GM21723 (cell line): ENCODE measurements around the gene SCD5.

Experiments used
- ATAC-seq: cut with Tn5 transposase; IDR thresholded peaks from one replicate; pipeline ENCODE4 v1.9.1; 2021; ENCODE audit warnings: mild to moderate bottlenecking, moderate library complexity; ENCODE audit not compliant: unreplicated experiment

The SCD5 gene

DNA sequence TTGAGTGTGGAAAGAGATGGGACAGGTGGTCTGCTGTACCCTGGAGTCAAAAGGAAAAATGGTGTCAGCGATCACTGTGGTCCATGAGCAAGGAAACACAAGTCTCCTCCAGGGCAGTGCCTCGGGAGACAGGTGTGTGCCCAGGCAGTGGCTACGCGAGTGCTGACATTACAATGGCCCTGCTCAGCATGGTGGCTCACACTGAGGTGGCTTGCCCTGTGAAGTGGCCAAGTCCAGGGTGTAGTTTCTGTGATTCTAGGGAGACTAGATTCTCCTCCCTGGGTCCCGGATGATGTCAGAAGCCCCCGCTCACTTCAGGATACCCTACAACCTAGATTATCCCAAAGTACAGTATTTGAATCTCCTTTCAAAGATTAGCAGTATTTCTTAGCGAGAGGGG, 192.0 kb downstream of the SCD5 start:
- ATAC-seq = no peak

DNA sequence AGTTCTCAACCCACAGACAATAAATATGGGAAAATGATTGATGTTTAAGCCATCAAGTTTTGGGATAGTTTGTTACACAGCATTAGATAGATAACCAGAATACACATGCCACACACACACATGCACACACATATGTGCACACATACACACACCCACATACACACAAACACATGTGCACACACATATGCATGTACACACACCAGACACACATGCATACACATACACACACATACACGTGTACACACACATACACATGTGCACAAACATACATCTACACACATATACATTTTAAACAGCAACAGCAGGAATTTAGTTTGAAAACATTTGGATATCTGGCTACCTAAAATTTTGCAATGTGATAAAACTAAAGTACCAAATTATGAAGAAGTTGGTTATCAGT, 194.1 kb downstream of the SCD5 start:
- ATAC-seq = no peak

DNA sequence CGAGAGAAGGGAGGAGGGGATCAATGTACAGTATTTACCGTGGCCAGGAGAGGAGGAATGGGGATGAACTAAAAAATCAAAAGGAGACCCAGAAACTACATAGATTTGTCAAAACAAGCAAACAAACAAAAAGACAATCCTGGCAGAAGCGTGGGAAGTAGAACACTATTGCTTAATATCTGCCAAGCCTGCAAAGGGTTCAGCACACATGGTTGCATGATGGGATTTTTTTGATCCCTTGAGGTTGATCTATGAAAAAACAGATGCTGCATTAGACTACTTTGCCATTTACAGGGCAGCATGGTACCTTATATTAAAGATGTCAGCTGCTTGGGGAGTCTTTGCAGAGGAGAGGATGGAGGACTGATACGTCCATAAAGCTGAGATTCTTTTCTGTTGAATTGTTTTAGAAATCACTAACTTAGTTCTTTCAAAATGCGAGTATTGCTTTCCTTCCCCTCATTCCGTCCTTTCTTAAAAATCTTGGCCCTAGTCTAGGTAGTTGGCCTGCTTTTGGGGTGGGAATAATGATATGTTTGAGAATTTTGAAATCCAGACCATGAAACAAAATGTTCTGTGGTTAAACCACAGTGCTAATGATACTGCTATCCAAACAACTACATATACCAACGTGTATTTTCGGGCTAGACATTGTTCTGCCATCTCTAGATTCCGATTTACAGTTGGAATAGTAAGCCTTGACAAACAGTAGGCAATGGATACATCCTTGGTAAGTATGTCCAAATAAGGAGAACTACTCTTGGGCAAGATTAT, 197.2 kb downstream of the SCD5 start:
- ATAC-seq = no peak

DNA sequence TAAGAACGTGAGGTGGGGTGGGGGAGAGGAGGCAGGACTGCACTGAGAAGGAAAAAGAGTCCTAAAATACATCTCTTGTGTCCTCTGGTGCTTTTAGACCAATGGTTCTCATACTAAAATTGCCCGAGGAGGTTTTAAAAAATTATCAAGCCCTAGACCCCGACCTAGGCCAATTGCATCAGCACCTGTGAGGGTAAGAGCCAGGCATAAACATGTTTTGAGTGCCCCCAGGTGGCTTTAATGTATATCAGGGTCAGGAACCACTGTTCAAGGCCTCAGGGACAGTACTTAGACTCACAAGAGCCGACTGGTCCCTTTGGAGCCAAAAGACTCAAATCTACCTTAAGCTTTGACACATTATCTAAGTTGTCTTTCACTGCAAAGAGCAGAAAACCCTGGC, 199.3 kb downstream of the SCD5 start:
- ATAC-seq = no peak

DNA sequence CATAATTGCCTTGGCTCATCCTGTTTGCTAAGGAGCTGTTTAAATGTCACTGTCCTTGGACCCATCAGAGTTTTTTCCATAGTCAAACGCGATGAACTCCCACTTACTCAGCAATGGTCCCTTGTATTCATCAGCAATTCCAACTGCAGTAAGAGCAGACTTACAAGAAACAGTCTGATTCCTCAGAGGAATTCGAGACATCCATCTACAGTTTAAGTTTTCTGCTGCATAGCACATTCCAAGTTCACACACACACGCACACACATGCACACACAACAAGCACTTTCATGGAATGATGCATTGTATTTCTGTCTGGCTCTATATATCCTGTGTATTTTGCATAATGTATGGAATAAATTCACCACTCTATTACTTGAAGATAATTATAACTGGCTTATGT, 204.1 kb downstream of the SCD5 start:
- ATAC-seq = no peak

DNA sequence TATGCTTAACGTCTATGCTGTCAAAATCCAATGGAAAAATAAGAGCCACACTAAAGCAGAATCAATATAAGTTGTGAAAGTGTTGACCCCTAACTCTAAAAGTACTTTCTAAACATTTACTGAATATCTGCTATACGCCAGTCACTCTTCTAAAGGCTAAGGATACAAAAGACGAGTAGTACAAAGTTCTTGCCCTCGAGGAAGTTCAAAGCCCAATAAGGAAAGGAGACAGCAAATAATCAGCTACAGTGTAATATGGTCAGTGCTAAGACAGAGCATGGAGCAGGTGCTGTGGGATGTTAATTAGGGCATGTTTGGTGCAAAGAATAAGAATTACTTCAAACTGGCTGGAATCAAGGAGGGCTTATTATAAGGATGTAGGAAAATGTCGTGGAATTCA, 205.2 kb downstream of the SCD5 start:
- no peak for ATAC-seq

DNA sequence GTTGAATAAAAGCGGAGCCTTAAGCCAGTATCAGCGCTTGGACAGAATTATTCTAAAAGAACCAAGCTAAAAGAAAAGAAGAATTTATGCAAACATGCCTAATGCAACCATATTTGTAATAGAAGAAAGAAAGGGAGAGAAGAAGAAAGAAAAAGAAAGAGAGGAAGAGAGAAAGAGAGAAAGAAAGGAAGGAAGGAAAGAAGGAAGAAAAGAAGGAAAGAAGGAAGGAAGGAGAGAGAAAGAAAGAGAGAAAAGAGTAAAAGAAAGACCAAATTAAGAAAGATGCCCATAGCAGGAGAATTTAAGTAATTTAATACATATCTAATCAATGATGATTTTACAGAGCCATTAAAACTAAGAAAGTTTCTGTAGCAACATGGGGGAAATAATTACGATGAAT, 206.0 kb downstream of the SCD5 start:
- ATAC-seq = no peak

DNA sequence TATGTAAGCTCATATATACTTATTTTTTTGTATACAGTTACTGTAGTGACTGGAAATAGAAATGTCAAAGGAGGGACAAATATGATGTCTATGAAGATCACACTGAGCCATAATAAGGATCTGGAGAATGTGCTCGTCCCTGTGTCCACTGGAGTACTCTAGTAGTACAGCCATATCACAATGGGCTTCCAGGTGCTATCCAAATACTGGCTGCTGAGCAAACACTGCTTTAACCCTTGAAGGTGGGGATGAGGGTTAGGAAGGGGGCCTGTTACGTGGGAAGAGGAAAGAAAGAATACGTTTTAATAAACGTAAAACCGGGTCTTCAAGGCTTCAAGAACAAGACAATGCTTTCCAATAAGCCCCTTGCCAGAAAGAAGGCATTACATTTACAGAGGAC, 207.0 kb downstream of the SCD5 start:
- no peak for ATAC-seq

DNA sequence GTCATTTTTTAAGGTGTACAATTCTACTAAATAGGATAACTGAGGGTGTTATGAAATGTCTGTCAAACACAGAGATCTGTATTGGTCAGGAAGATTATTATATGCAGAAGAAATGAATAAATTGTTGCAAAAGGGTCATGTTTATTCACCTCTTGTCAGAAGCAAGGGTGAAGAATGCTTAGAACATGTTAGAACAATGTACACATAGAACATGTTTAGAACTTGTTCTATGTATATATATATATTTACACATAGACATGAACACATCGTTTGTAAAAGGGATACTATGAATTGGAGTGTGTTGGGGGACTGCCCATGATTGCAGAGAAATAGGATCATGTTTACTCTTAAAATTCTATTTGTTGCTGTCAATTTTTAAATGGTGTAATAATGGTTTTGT, 208.8 kb downstream of the SCD5 start:
- no peak for ATAC-seq

DNA sequence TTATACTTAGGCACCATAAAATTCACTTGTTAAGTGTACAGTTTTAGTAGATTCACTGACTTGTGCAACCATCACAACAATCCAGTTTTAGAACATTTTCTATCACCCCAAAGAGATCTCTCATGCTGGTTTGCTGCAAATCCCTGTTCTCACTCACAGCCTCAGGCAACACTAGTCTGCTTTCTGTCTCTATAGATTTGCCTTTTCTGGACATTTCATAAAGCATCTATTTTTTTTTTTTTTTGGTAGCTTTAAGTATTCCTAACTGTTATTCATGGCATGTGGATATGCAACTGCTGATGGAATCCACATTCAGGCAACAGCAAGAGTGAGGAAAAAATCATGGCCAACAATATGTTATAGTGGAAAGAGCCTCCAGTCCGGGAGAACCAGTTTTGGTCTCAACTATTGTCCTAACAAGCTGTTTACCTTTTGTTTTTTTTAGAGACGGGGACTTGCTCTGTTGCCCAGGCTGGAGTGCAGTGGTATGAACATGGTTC, 209.8 kb downstream of the SCD5 start:
- ATAC-seq = no peak

DNA sequence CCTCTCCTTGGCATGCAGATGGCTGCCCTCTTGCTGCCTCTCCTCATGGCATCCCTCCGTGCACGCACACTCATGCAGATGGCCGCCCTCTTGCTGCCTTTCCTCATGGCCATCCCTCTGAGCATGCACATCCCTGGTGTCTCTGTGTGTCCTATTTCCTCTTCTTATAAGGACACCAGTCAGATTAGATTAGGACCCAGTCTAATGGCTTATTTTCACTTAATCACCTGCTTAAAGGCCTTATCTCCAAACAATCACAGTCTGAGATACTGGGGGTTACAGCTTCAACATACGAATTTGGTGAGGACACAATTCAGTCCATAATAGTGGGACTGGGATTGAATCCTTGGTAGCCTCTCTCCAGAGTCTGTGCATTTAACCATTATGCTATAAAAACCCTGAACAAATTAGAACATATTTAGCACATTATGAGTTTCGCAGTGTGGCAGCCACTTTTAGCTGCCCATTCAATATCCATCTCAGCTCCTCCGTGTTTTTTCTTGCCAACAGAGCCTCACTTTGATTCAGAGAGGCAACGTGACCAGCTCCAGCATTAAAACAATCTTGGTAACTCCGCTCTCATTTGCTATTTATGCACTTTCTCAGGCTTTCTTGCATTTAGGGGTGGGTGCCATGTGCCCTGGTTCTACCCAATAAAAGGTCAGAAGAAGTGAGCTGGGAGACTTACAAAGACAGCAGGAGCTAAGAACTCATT, 210.6 kb downstream of the SCD5 start:
- ATAC-seq = no peak

DNA sequence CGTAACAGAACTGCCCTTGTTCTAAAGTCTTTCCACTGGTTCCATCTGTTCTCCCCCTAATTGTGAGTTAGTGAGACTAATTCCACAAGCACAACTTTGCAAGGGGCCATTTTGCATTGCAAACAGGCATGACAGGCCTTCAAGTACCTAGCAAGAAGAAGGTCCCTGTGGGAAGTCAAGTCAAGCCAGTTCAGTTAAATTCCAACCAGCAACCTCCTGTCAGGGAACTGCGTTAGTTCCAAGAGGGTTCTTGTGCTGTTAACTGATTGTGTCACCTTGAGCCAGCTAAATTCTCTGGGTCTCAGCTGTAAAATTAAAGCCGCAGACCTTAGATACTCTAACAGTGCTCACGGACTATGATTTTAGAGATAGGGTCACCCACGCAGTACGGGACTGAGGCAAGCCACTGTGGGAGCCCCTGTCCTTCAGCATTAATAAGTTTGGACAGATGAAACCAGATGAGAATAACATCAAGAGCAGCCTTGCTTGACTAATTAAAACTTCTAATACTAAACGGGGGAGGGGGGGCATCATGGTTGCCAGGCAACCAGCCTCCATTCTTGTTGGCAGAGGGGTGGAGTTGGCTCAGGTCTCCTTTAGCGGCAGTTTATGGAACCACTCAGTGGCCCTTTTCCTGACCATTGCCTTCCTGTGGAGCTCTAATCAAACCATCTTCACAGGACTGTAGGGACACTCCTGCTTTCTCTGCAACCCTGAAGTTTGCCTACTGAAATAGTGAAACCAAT, 212.7 kb downstream of the SCD5 start:
- no peak for ATAC-seq

DNA sequence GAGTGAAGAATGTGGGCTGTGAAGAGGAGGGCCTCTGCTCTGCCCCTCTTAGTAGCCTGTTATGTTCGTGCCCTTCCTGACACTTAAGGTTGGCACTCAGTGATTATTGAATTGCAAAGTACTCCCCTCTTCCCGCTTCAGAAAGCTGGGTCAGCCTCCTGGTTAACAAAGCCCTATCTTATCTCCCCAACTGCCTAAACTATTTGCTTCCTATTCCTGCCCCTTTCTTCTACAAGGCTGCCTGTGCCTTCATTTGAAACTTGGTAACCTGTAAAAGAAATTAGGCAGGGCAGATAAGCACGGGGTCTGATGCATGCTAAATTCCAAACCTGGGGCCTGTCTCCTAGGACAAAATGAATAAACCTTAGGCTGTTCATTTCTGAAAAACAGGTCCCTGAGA, 213.7 kb downstream of the SCD5 start:
- no peak for ATAC-seq

DNA sequence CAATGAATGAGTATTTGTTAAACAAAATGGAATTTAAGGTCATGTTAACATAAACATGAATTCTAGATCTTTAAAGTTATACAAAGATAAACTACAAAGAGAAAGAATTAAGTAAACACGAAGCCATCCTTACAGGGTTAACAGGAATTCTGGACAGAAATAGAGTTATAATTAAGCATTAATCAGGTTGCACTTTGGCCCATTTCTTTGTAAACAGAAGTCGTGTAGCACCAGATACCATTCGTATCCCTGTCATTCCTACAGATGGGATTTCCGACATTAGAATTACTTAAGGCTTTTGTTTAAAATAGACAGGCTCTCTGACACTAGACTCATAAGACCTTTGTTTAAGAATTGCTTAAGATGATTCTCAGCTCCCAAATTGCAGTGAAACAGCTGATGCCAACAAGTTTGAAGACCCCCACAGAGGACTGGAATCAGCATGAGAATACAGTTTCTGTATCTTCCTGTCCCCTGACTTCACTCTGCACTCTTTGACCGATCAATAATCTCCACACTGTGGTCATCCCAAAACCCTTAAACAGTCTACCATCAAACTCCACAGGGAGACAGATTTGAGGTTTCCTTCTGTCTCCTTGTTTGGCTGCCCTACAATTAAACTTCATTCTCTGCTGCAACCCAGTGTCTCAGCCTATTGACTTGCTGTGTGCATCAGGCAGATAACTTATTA, 214.6 kb downstream of the SCD5 start:
- no peak for ATAC-seq

DNA sequence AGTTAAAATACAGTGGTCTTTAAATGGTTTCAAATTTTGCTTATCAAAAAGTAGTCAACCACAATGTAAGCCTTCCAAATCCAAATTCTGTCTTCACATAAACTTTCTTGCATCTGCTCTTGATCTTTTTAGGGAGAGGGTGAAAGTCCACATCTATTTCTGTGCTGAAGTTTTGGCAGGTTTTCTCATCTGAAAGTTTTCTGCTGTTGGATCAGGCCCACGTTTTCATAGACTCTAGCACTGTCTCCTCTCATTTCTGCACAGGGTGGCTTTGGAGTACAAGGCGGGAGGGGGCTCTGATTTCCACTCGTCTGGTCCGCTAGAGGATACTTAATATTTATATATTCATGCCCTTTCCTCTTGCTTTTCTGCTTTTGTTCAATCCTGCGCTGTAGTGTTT, 218.7 kb downstream of the SCD5 start:
- ATAC-seq = no peak
